HG03175 (cell line): ENCODE results near the gene TMEM38B.
"Not testable (repeated sequence)": the region's sequence is repeated elsewhere in the genome, so short reads cannot be mapped to it uniquely, and the experiment has no call there.

Experiments used
- ATAC-seq: cut with Tn5 transposase; IDR thresholded peaks from one replicate; pipeline ENCODE4 v1.9.1; 2021; ENCODE audit warnings: mild to moderate bottlenecking, moderate library complexity; ENCODE audit not compliant: unreplicated experiment

TMEM38B gene

GRCh38 chr9:105681313-105681712 lies 13.0 kb upstream of the TMEM38B start:
- no peak for ATAC-seq

GRCh38 chr9:105681724-105682123 lies 12.6 kb upstream of the TMEM38B start:
- no peak for ATAC-seq

GRCh38 chr9:105683688-105684275 lies 10.6 kb upstream of the TMEM38B start:
- ATAC-seq: no peak

GRCh38 chr9:105686936-105687335 lies 7.4 kb upstream of the TMEM38B start:
- ATAC-seq: no peak

- ATAC-seq: no peak
Measured at GRCh38 chr9:105690742-105691141, 3.6 kb upstream of the TMEM38B start.

- peak; percentile 24 for ATAC-seq
Measured at GRCh38 chr9:105693435-105694189, 729 bp upstream of the TMEM38B start.

- peak; percentile 74 for ATAC-seq
Measured at GRCh38 chr9:105694848-105695581, 674 bp downstream of the TMEM38B start.

GRCh38 chr9:105696219-105696793 lies 2.0 kb downstream of the TMEM38B start:
- ATAC-seq: no peak

GRCh38 chr9:105697871-105698270 lies 3.5 kb downstream of the TMEM38B start:
- no peak for ATAC-seq

GRCh38 chr9:105698348-105698870 lies 4.1 kb downstream of the TMEM38B start:
- ATAC-seq: no peak

GRCh38 chr9:105700668-105701067 lies 6.3 kb downstream of the TMEM38B start:
- ATAC-seq: no peak

- ATAC-seq: no peak
Measured at GRCh38 chr9:105701145-105701544, 6.8 kb downstream of the TMEM38B start.

GRCh38 chr9:105702207-105702606 lies 7.9 kb downstream of the TMEM38B start:
- no peak for ATAC-seq

GRCh38 chr9:105703638-105704037 lies 9.3 kb downstream of the TMEM38B start:
- ATAC-seq: not testable (repeated sequence)

- ATAC-seq: no peak
Measured at GRCh38 chr9:105706156-105706555, 11.8 kb downstream of the TMEM38B start.

GRCh38 chr9:105708405-105708804 lies 14.1 kb downstream of the TMEM38B start:
- no peak for ATAC-seq

- no peak for ATAC-seq
Measured at GRCh38 chr9:105710638-105711037, 16.3 kb downstream of the TMEM38B start.

- ATAC-seq: no peak
Measured at GRCh38 chr9:105711867-105712266, 17.5 kb downstream of the TMEM38B start.

- no peak for ATAC-seq
Measured at GRCh38 chr9:105712297-105712696, 18.0 kb downstream of the TMEM38B start.

GRCh38 chr9:105712773-105713172 lies 18.4 kb downstream of the TMEM38B start:
- ATAC-seq: no peak

- ATAC-seq: no peak
Measured at GRCh38 chr9:105713260-105714019, 19.1 kb downstream of the TMEM38B start.
